HepG2 (cell line): ENCODE results near the gene VAPA. TPM values are rescaled to one million over a fixed set of nuclear protein-coding genes. Genes with fewer than 3 reads are reported as not detected.

ENCODE experiments used
- ATAC-seq: fragments of 200-7000 bp; cut with Tn5 transposase; 3 replicates; pipeline ENCODE4 v1.9.1; 2020; ENCODE audit warnings: mild to moderate bottlenecking, moderate library complexity
- Bru-seq: library from RNA; stranded (reverse); fragments of 400-500 nt; gene quantifications from one replicate; lab custom pipeline; 2021; lab: Mats Ljungman, UMichigan
- BruChase-seq, 2 experiments: library from RNA; stranded (reverse); fragments of 400-500 nt; gene quantifications; one replicate each; lab custom pipeline; 2021; lab: Mats Ljungman, UMichigan
- BruUV-seq: library from RNA; stranded (reverse); fragments of 400-500 nt; replicated peaks from 2 replicates; lab custom pipeline; 2021; lab: Mats Ljungman, UMichigan
- CTCF ChIA-PET: fragments of 300-600 bp; formaldehyde crosslinking; extraction: SDS; loops from one replicate; lab custom pipeline; 2021; ENCODE audit warnings: low total read pairs, inconsistent platforms, low intra/inter-chr PET ratio; lab: Yijun Ruan, JAX
- POLR2A ChIA-PET: fragments of 350-600 bp; sonication (Branson Sonifier 250); formaldehyde crosslinking; loops from one replicate; lab custom pipeline; 2020; ENCODE audit warnings: antibody characterized with exemption, inconsistent platforms; lab: Yijun Ruan, JAX
- DNase-seq: peaks from one replicate; pipeline ENCODE4 v3.0.0-alpha.2; 2015; ENCODE audit warnings: low spot score
- FAIRE-seq: peaks from 3 replicates; lab custom pipeline; 2011; peaks lifted over from hg19 to GRCh38; lab: Jason Lieb, UNC
- H2AFZ ChIP-seq: one replicate; pipeline ENCODE4 v1.6.1; 2011; ENCODE audit warnings: low read length, inconsistent platforms
- H3K27ac ChIP-seq: fragments of 300-600 bp; 3 replicates; pipeline ENCODE4 v1.8.0; 2011; ENCODE audit warnings: mixed run types, mild to moderate bottlenecking, mixed read lengths, low read length, inconsistent platforms; ENCODE audit not compliant: insufficient read depth; ENCODE audit errors: extremely low read length
- H3K27me3 ChIP-seq, 2 experiments: fragments of 200-600 bp in 1 of 2; 2 replicates in 1 of 2; 3 replicates in 1 of 2; pipeline versions ENCODE4 v1.6.0 to v1.8.0; 2011; ENCODE audit warnings: low read length in 2 of 2, mild to moderate bottlenecking in 2 of 2, moderate library complexity in 2 of 2, inconsistent platforms in 1 of 2; ENCODE audit not compliant: insufficient read depth in 2 of 2, control insufficient read depth in 1 of 2
- H3K36me3 ChIP-seq, 2 experiments: fragments of 200-600 bp in 1 of 2; replicated peaks in 1 of 2; 2 replicates in 1 of 2; 3 replicates in 1 of 2; pipeline versions ENCODE4 v1.5.1 to v1.8.0; 2011; ENCODE audit warnings: low read length in 2 of 2, inconsistent platforms in 1 of 2; ENCODE audit not compliant: insufficient read depth in 2 of 2, control insufficient read depth in 1 of 2
- H3K4me1 ChIP-seq: 2 replicates; pipeline ENCODE4 v1.5.1; 2012; ENCODE audit warnings: low read length, inconsistent platforms; ENCODE audit not compliant: insufficient read depth
- H3K4me2 ChIP-seq: 2 replicates; pipeline ENCODE4 v1.6.0; 2011; ENCODE audit warnings: low read depth, low read length, inconsistent platforms
- H3K4me3 ChIP-seq, 3 experiments: fragments of 200-600 bp in 1 of 3; sonication (generic), shearing (Covaris generic) in 1 of 3; replicated peaks in 1 of 3; 2 replicates each; pipeline ENCODE4 v1.5.1; 2011 to 2016; ENCODE audit warnings: low read length in 3 of 3, inconsistent platforms in 2 of 3, low read depth in 2 of 3, mild to moderate bottlenecking in 2 of 3, control low read depth in 1 of 3, mixed read lengths in 1 of 3; ENCODE audit not compliant: insufficient read depth in 1 of 3
- H3K79me2 ChIP-seq: one replicate; pipeline ENCODE4 v1.6.1; 2011; ENCODE audit warnings: low read length, inconsistent platforms; ENCODE audit not compliant: insufficient read depth
- H3K9ac ChIP-seq: 2 replicates; pipeline ENCODE4 v1.6.0; 2011; ENCODE audit warnings: mild to moderate bottlenecking, low read depth, low read length, inconsistent platforms; ENCODE audit not compliant: insufficient read depth
- H3K9me3 ChIP-seq: 2 replicates; pipeline ENCODE4 v1.5.1; 2012; ENCODE audit warnings: mild to moderate bottlenecking, low read length
- H4K20me1 ChIP-seq: 2 replicates; pipeline ENCODE4 v1.6.0; 2011; ENCODE audit warnings: inconsistent platforms, mild to moderate bottlenecking, low read length, moderate library complexity; ENCODE audit not compliant: insufficient read depth
- ARNT2 ChIP-seq: sonication (generic); formaldehyde crosslinking; IDR thresholded peaks from 2 replicates; pipeline ENCODE4 v1.8.0; 2022; ENCODE audit warnings: mild to moderate bottlenecking, low read depth, missing genetic modification reagents, moderate library complexity
- FOSL2 ChIP-seq: sonication (generic); formaldehyde crosslinking; IDR thresholded peaks from 2 replicates; pipeline ENCODE4 v1.4.0; 2020; ENCODE audit warnings: missing genetic modification reagents
- HMGXB3 ChIP-seq: sonication (generic); formaldehyde crosslinking; IDR thresholded peaks from 2 replicates; pipeline ENCODE4 v1.4.0; 2020; ENCODE audit warnings: missing genetic modification reagents, borderline replicate concordance
- KAT8 ChIP-seq: IDR thresholded peaks from 2 replicates; pipeline ENCODE4 v1.6.1; 2016; ENCODE audit warnings: missing genetic modification reagents, missing compliant biosample characterization
- KMT2B ChIP-seq: IDR thresholded peaks from 2 replicates; pipeline ENCODE4 v1.6.1; 2016; ENCODE audit warnings: missing genetic modification reagents, missing compliant biosample characterization
- NBN ChIP-seq: fragments of 450-650 bp; conservative IDR thresholded peaks from 2 replicates; pipeline ENCODE4 v1.6.1; 2017
- NFRKB ChIP-seq: fragments of 450-650 bp; IDR thresholded peaks from 2 replicates; pipeline ENCODE4 v1.6.1; 2017
- POLR2G ChIP-seq: fragments of 200-400 bp; formaldehyde crosslinking; IDR thresholded peaks from 2 replicates; pipeline ENCODE4 v1.6.1; 2018; ENCODE audit warnings: mild to moderate bottlenecking, low read depth, low read length, moderate library complexity
- SSRP1 ChIP-seq: IDR thresholded peaks from 2 replicates; pipeline ENCODE4 v1.6.1; 2016; ENCODE audit warnings: control low read depth
- ZFP37 ChIP-seq: sonication (generic); formaldehyde crosslinking; IDR thresholded peaks from 2 replicates; pipeline ENCODE4 v1.4.0; 2020; ENCODE audit warnings: missing genetic modification reagents, borderline replicate concordance
- ZNF430 ChIP-seq: sonication (generic); formaldehyde crosslinking; IDR thresholded peaks from 2 replicates; pipeline ENCODE4 v1.9.0; 2021; ENCODE audit warnings: mild to moderate bottlenecking, missing genetic modification reagents
- ZNF567 ChIP-seq: sonication (generic); formaldehyde crosslinking; IDR thresholded peaks from 2 replicates; pipeline ENCODE4 v1.8.1; 2023; ENCODE audit warnings: mild to moderate bottlenecking, missing genetic modification reagents, borderline replicate concordance
- ZNF839 ChIP-seq: sonication (generic); formaldehyde crosslinking; IDR thresholded peaks from 2 replicates; pipeline ENCODE4 v1.4.0; 2020; ENCODE audit warnings: missing genetic modification reagents, mild to moderate bottlenecking, borderline replicate concordance
- WGBS: methylation state at CpG from one replicate; pipeline ENCODE4 v1.1.6; 2017; ENCODE audit warnings: low lambda C conversion rate; 5-methylcytosine and 5-hydroxymethylcytosine counted together
- in situ Hi-C: cut with HindIII; loops from 2 replicates; pipeline ENCODE4 v1.10.0; 2017; ENCODE audit warnings: low pct_unique_long_range_greater_than_20kb; ENCODE audit not compliant: extremely low pct_ligation_motif_present
- intact Hi-C: fragments of 100-400 bp; cut with micrococcal nuclease; formaldehyde crosslinking; loops from one replicate; pipeline ENCODE4 v1.10.0; 2022; ENCODE audit not compliant: unreplicated experiment
- long read RNA-seq, 2 experiments: library from RNA in 1 of 2; library from polyadenylated mRNA in 1 of 2; stranded (forward) in 1 of 2; unstranded in 1 of 2; transcript quantifications; one replicate each; pipeline ENCODE4 v2.0.0, GENCODE V29; 2019 to 2022
- polyA minus RNA-seq, 3 experiments: library from RNA; depleted of rRNA, polyadenylated mRNA; stranded (reverse); fragments of >200 nt; gene quantifications; 2 replicates each; pipeline ENCODE4 v1.2.3, GENCODE V29; 2011; ENCODE audit warnings: low replicate concordance in 1 of 3
- polyA plus RNA-seq, 8 experiments: library from polyadenylated mRNA; depleted of rRNA in 3 of 8; stranded (reverse) in 7 of 8; unstranded in 1 of 8; fragments of >200 nt; fragmentation: Illumina TruSeq in 4 of 8; extraction: Trizol in 4 of 8; gene quantifications; 2 replicates each; pipeline versions ENCODE4 v1.2.1 to v1.2.3, GENCODE V29; 2011 to 2016; ENCODE audit warnings: low read depth in 4 of 8, missing spikeins in 1 of 8, mixed read lengths in 1 of 8; ENCODE audit not compliant: insufficient read depth in 1 of 8
- total RNA-seq, 5 experiments: library from RNA; depleted of rRNA; stranded (reverse); fragments of >200 nt; fragmentation: Illumina TruSeq; extraction: Trizol; gene quantifications; 2 replicates each; pipeline ENCODE4 v1.2.3, GENCODE V29; 2016; ENCODE audit warnings: low read depth in 1 of 5

The VAPA gene, protein sequence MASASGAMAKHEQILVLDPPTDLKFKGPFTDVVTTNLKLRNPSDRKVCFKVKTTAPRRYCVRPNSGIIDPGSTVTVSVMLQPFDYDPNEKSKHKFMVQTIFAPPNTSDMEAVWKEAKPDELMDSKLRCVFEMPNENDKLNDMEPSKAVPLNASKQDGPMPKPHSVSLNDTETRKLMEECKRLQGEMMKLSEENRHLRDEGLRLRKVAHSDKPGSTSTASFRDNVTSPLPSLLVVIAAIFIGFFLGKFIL
- total RNA-seq (2016; rRNA removed; fragmentation: Illumina TruSeq; extraction: Trizol) (294 and 375 TPM in 2 replicates), polyA plus RNA-seq (2011; rRNA removed) (135 and 167 TPM in 2 replicates), polyA minus RNA-seq (2011; rRNA and poly(A)+ RNA removed; ENCODE audit: low replicate concordance) (70.7 and 89.7 TPM in 2 replicates), Bru-seq, nascent RNA (percentile 98 among the genes with signal in this experiment), BruChase-seq, experiment 1, labeled RNA remaining after a 6-hour chase (percentile 95 among the genes with signal in this experiment), BruChase-seq, experiment 2, labeled RNA remaining after a 2-hour chase (percentile 95 among the genes with signal in this experiment)
- 264 and 266 TPM in 2 replicates for total RNA-seq (2016; cell fraction: cytosol; rRNA removed; fragmentation: Illumina TruSeq; extraction: Trizol; ENCODE audit: low read depth)
- total RNA-seq (2016; cell fraction: insoluble cytoplasmic fraction; rRNA removed; fragmentation: Illumina TruSeq; extraction: Trizol), result 297 and 387 TPM in 2 replicates
- total RNA-seq (2016; cell fraction: membrane; rRNA removed; fragmentation: Illumina TruSeq; extraction: Trizol), result 204 and 205 TPM in 2 replicates
- total RNA-seq (2016; cell fraction: nucleus; rRNA removed; fragmentation: Illumina TruSeq; extraction: Trizol), result 154 and 169 TPM in 2 replicates
- polyA plus RNA-seq (2011; cell fraction: cytosol; rRNA removed), result 88.4 and 143 TPM in 2 replicates
- polyA plus RNA-seq (2011; cell fraction: nucleus; rRNA removed), result 42.2 and 58.3 TPM in 2 replicates
- polyA plus RNA-seq (2012), result 139 and 149 TPM in 2 replicates
- 89.1 and 105 TPM in 2 replicates for polyA plus RNA-seq (2016; cell fraction: cytosol; fragmentation: Illumina TruSeq; extraction: Trizol; ENCODE audit: low read depth)
- 426 and 427 TPM in 2 replicates for polyA plus RNA-seq (2016; cell fraction: insoluble cytoplasmic fraction; fragmentation: Illumina TruSeq; extraction: Trizol; ENCODE audit: low read depth)
- polyA plus RNA-seq (2016; cell fraction: membrane; fragmentation: Illumina TruSeq; extraction: Trizol; ENCODE audit: low read depth), result 141 and 145 TPM in 2 replicates
- polyA plus RNA-seq (2016; cell fraction: nucleus; fragmentation: Illumina TruSeq; extraction: Trizol; ENCODE audit: insufficient read depth, low read depth), result 175 and 198 TPM in 2 replicates
- polyA minus RNA-seq (2011; cell fraction: cytosol; rRNA and poly(A)+ RNA removed), result 146 and 183 TPM in 2 replicates
- polyA minus RNA-seq (2011; cell fraction: nucleus; rRNA and poly(A)+ RNA removed), result 140 and 144 TPM in 2 replicates
- long read RNA-seq, experiment 1, full-length matches to known transcripts, result 330 of 362 reads
- long read RNA-seq, experiment 1, partial matches to known transcripts, result 6 of 362 reads
- long read RNA-seq, experiment 1, other reads (novel, unspliced or antisense), result 26 of 362 reads
- long read RNA-seq, experiment 2, full-length matches to known transcripts, result 174 of 298 reads
- long read RNA-seq, experiment 2, partial matches to known transcripts, result 77 of 298 reads
- long read RNA-seq, experiment 2, other reads (novel, unspliced or antisense), result 47 of 298 reads

- Histone ChIP-seq H3K36me3 (no peaks in the 10 kb centered on the region), H3K27ac (peak within 1 kb of the TSS; percentile 96), H3K79me2 (peaks cover 46% of the 10 kb centered on the region), H3K4me2 (peak within 1 kb of the TSS; percentile 89), H4K20me1 (peaks cover 40% of the 10 kb centered on the region), H3K27me3 (no peaks in the 10 kb centered on the region; a peak in 1 of 5 replicates), H3K9me3 (no peaks in the 10 kb centered on the region), H3K4me1 (peaks cover 37% of the 10 kb centered on the region), H2AFZ (peak within 1 kb of the TSS; percentile 83), H3K4me3 (peak within 1 kb of the TSS; percentile 81 to 98 (median 96)), H3K9ac (peak within 1 kb of the TSS; percentile 97)
- ATAC-seq, result peak; percentile 94
- CTCF ChIA-PET, result no interaction called here
- WGBS, result 0% methylated on average over 15 of the region's 87 CpGs
- peak; percentile 86 for DNase-seq
- POLR2A ChIA-PET, result interaction anchor here (1.0 to 2.9 kb wide), 15 partner anchors 8 to 338 kb away, joined by 3 to 25 read pairs (median 4); no protein-coding TSS in a partner anchor
- in situ Hi-C loops, result no loop called here
- intact Hi-C loops, result loop anchor here (2.0 to 5.0 kb wide), 2 partner anchors 37 to 301 kb away; partner anchors contain the start of gene PPP4R1
- peak; percentile 87 for FAIRE-seq
- BruUV-seq, result no TSS peak
- no peak; the same call in 1 of the 2 replicates for TF ChIP-seq HMGXB3 (CRISPR knock-in tag)
- TF ChIP-seq ZNF839 (CRISPR knock-in tag), result peak; percentile 71; the same call in 1 of the 2 replicates
- TF ChIP-seq FOSL2, result no peak; the same call in none of the 2 replicates
- no peak for TF ChIP-seq ZFP37 (CRISPR knock-in tag)
- TF ChIP-seq ARNT2 (CRISPR knock-in tag), result 0 out of 2 replicates have a peak, but pooled peaks have one; percentile 40
- peak; percentile 81 for TF ChIP-seq POLR2G
- no peak for TF ChIP-seq SSRP1 (CRISPR knock-in tag)
- TF ChIP-seq ZNF430, result no peak; the same call in 1 of the 2 replicates
- no peak for TF ChIP-seq NBN
- TF ChIP-seq ZNF567 (CRISPR knock-in tag), result no peak
- 0 out of 2 replicates have a peak, but pooled peaks have one; percentile 26 for TF ChIP-seq KAT8
- peak; percentile 68 for TF ChIP-seq KMT2B (CRISPR knock-in tag)
- no peak for TF ChIP-seq NFRKB
These were observed at the start of gene VAPA for GRCh38 chr18:9913526-9914333. Gene VAPA, plus strand, starts transcription at chr18:9914016. Its CDS starts 241 bp downstream, at chr18:9914257.
